Muscle of back (tissue), 11 donors: Measurements from ENCODE around the gene CRACR2A. TPM values are rescaled to one million over a fixed set of nuclear protein-coding genes. Genes with fewer than 3 reads are reported as not detected.

Experiments used
- DNase-seq, 3 donors: peaks; one replicate each; pipeline versions ENCODE4 v3.0.0 to v3.0.0-alpha.2; 2013
- polyA plus RNA-seq, 10 donors: library from polyadenylated mRNA; unstranded; fragments of 120-200 nt; gene quantifications; one replicate each; pipeline ENCODE4 v1.2.1, GENCODE V29; 2013; ENCODE audit not compliant: insufficient read length in 10 of 10

Gene CRACR2A
- polyA plus RNA-seq, 10 donors: 1.0 to 2.6 (median 1.6) TPM

GRCh38 chr12:3726456-3726855 lies 26.5 kb downstream of the CRACR2A start:
- DNase-seq: no peak

- peak in 2 of 3 donors; percentile 30 to 70 for DNase-seq
Observed at GRCh38 chr12:3725388-3726115, 27.4 kb downstream of the CRACR2A start.

GRCh38 chr12:3723916-3724805 lies 28.7 kb downstream of the CRACR2A start:
- DNase-seq: no peak

GRCh38 chr12:3722368-3722767 lies 30.5 kb downstream of the CRACR2A start:
- DNase-seq: no peak

GRCh38 chr12:3720772-3721171 lies 32.1 kb downstream of the CRACR2A start:
- no peak for DNase-seq

GRCh38 chr12:3718100-3718499 lies 34.8 kb downstream of the CRACR2A start:
- no peak for DNase-seq

- no peak for DNase-seq
Observed at GRCh38 chr12:3717283-3717898, 35.5 kb downstream of the CRACR2A start.

- no peak for DNase-seq
Observed at GRCh38 chr12:3715999-3716398, 36.9 kb downstream of the CRACR2A start.

- no peak for DNase-seq
Observed at GRCh38 chr12:3713947-3714346, 39.0 kb downstream of the CRACR2A start.

GRCh38 chr12:3713483-3713882 lies 39.4 kb downstream of the CRACR2A start:
- DNase-seq: no peak

GRCh38 chr12:3712209-3712992 lies 40.5 kb downstream of the CRACR2A start:
- DNase-seq: no peak

- no peak for DNase-seq
Observed at GRCh38 chr12:3705354-3705675, 47.6 kb downstream of the CRACR2A start.

- peak in 2 of 3 donors; percentile 38 to 71 for DNase-seq
Observed at GRCh38 chr12:3704512-3705353, 48.2 kb downstream of the CRACR2A start.

- DNase-seq: peak in 1 of 3 donors; percentile 15
Observed at GRCh38 chr12:3700861-3701260, 52.0 kb downstream of the CRACR2A start.

- peak; percentile 36 to 89 (median 77) for DNase-seq
Observed at GRCh38 chr12:3698218-3698974, 54.5 kb downstream of the CRACR2A start.

GRCh38 chr12:3697311-3697870 lies 55.5 kb downstream of the CRACR2A start:
- DNase-seq: no peak

GRCh38 chr12:3694673-3695072 lies 58.2 kb downstream of the CRACR2A start:
- DNase-seq: no peak

- no peak for DNase-seq
Observed at GRCh38 chr12:3692616-3693365, 60.1 kb downstream of the CRACR2A start.

- no peak for DNase-seq
Observed at GRCh38 chr12:3686463-3686862, 66.4 kb downstream of the CRACR2A start.
